HEK293 (cell line): ENCODE data around the gene SLC12A8.

ENCODE experiments used
- CTCF ChIA-PET: fragments of 350-600 bp; formaldehyde crosslinking; extraction: SDS; loops from one replicate; lab custom pipeline; 2021; ENCODE audit warnings: antibody characterized with exemption; lab: Yijun Ruan, JAX
- POLR2A ChIA-PET: fragments of 300-600 bp; formaldehyde crosslinking; extraction: SDS; loops from one replicate; lab custom pipeline; 2020; ENCODE audit warnings: antibody characterized with exemption, inconsistent platforms; lab: Yijun Ruan, JAX
- H3K27ac ChIP-seq: fragments of 200-500 bp; sonication (Bioruptor generic); 2 replicates; pipeline ENCODE4 v1.5.1; 2014; ENCODE audit warnings: low read depth, low read length, control low read depth, inconsistent platforms; ENCODE audit errors: extremely low read depth
- H3K36me3 ChIP-seq, 2 experiments: fragments of 200-500 bp in 1 of 2; sonication (Bioruptor generic) in 1 of 2; 1 replicate in 1 of 2; 2 replicates in 1 of 2; pipeline ENCODE4 v1.5.1; 2014 to 2017; ENCODE audit warnings: inconsistent platforms in 2 of 2, low read length in 2 of 2; ENCODE audit not compliant: control insufficient read depth in 2 of 2, insufficient read depth in 1 of 2
- H3K4me1 ChIP-seq: fragments of 200-500 bp; sonication (Bioruptor generic); 2 replicates; pipeline ENCODE4 v1.5.1; 2014; ENCODE audit warnings: mild to moderate bottlenecking, low read length, inconsistent platforms; ENCODE audit not compliant: control insufficient read depth, insufficient read depth
- H3K4me3 ChIP-seq: 2 replicates; pipeline ENCODE4 v1.5.1; 2011; ENCODE audit warnings: low read depth, mild to moderate bottlenecking, control low read depth, low read length, moderate library complexity
- H3K9me3 ChIP-seq: fragments of 200-500 bp; sonication (Bioruptor generic); 2 replicates; pipeline ENCODE4 v1.5.1; 2014; ENCODE audit warnings: low read depth, low read length, inconsistent platforms; ENCODE audit not compliant: control insufficient read depth, insufficient read depth
- GLI4 ChIP-seq: fragments of 450-650 bp; formaldehyde crosslinking; IDR thresholded peaks from 2 replicates; pipeline ENCODE4 v1.5.1; 2016; ENCODE audit warnings: missing biosample characterization, missing genetic modification characterization
- HOXA7 ChIP-seq: sonication (generic); formaldehyde crosslinking; IDR thresholded peaks from 2 replicates; pipeline ENCODE4 v1.8.1; 2022; ENCODE audit warnings: missing genetic modification reagents, borderline replicate concordance
- KLF8 ChIP-seq: fragments of 450-650 bp; formaldehyde crosslinking; IDR thresholded peaks from 2 replicates; pipeline ENCODE4 v1.5.1; 2016; ENCODE audit warnings: missing biosample characterization, missing genetic modification characterization
- PRDM1 ChIP-seq: fragments of 450-650 bp; formaldehyde crosslinking; IDR thresholded peaks from 2 replicates; pipeline ENCODE4; 2016; ENCODE audit warnings: missing biosample characterization, missing genetic modification characterization
- RBAK ChIP-seq: fragments of 450-650 bp; formaldehyde crosslinking; IDR thresholded peaks from 2 replicates; pipeline ENCODE4 v1.5.1; 2016; ENCODE audit warnings: missing biosample characterization, missing genetic modification characterization
- ZBTB48 ChIP-seq: fragments of 450-650 bp; formaldehyde crosslinking; IDR thresholded peaks from 2 replicates; pipeline ENCODE4 v1.5.1; 2016; ENCODE audit warnings: missing biosample characterization, missing genetic modification characterization
- ZNF132 ChIP-seq: fragments of 450-650 bp; formaldehyde crosslinking; IDR thresholded peaks from 2 replicates; pipeline ENCODE4 v1.5.1; 2017; ENCODE audit warnings: missing biosample characterization, missing genetic modification characterization, borderline replicate concordance
- ZNF138 ChIP-seq: fragments of 450-650 bp; formaldehyde crosslinking; IDR thresholded peaks from 2 replicates; pipeline ENCODE4 v1.5.1; 2016; ENCODE audit warnings: missing biosample characterization, missing genetic modification characterization, borderline replicate concordance
- ZNF292 ChIP-seq: fragments of 450-650 bp; formaldehyde crosslinking; IDR thresholded peaks from 2 replicates; pipeline ENCODE4 v1.5.1; 2016; ENCODE audit warnings: low read depth, missing biosample characterization, missing genetic modification characterization, borderline replicate concordance
- ZNF311 ChIP-seq: fragments of 450-650 bp; formaldehyde crosslinking; IDR thresholded peaks from 2 replicates; pipeline ENCODE4 v1.5.1; 2017; ENCODE audit warnings: missing biosample characterization, missing genetic modification characterization, borderline replicate concordance
- ZNF416 ChIP-seq: fragments of 450-650 bp; formaldehyde crosslinking; IDR thresholded peaks from 2 replicates; pipeline ENCODE4 v1.5.1; 2016; ENCODE audit warnings: missing biosample characterization, missing genetic modification characterization
- ZNF426 ChIP-seq: fragments of 450-650 bp; formaldehyde crosslinking; IDR thresholded peaks from 2 replicates; pipeline ENCODE4 v1.5.1; 2017; ENCODE audit warnings: missing biosample characterization, missing genetic modification characterization, mild to moderate bottlenecking, inconsistent platforms, moderate library complexity
- ZNF561 ChIP-seq: fragments of 450-650 bp; IDR thresholded peaks from 2 replicates; pipeline ENCODE4 v1.5.1; 2018; ENCODE audit warnings: missing biosample characterization, missing genetic modification characterization, borderline replicate concordance
- ZNF621 ChIP-seq: fragments of 450-650 bp; formaldehyde crosslinking; IDR thresholded peaks from 2 replicates; pipeline ENCODE4 v1.5.1; 2017; ENCODE audit warnings: missing biosample characterization, missing genetic modification characterization
- ZNF670 ChIP-seq: fragments of 450-650 bp; formaldehyde crosslinking; IDR thresholded peaks from 2 replicates; pipeline ENCODE4 v1.5.1; 2016; ENCODE audit warnings: missing biosample characterization, missing genetic modification characterization, low read depth
- TF ChIP-seq, protein P1 (sequence below): fragments of 450-650 bp; formaldehyde crosslinking; IDR thresholded peaks from 2 replicates; pipeline ENCODE4 v1.5.1; 2016; ENCODE audit warnings: missing biosample characterization, missing genetic modification characterization
- TF ChIP-seq, protein P2 (sequence below): fragments of 450-650 bp; formaldehyde crosslinking; conservative IDR thresholded peaks from 2 replicates; pipeline ENCODE4 v1.5.1; 2016; ENCODE audit warnings: low read depth, missing biosample characterization, missing genetic modification characterization
- TF ChIP-seq, protein P3 (sequence below): fragments of 450-650 bp; formaldehyde crosslinking; IDR thresholded peaks from 2 replicates; pipeline ENCODE4 v1.5.1; 2016; ENCODE audit warnings: missing biosample characterization, missing genetic modification characterization
- TF ChIP-seq, protein P4 (sequence below): fragments of 450-650 bp; IDR thresholded peaks from 2 replicates; pipeline ENCODE4 v1.5.1; 2018; ENCODE audit warnings: missing biosample characterization, missing genetic modification characterization
- TF ChIP-seq, protein P5 (sequence below): fragments of 450-650 bp; formaldehyde crosslinking; IDR thresholded peaks from 2 replicates; pipeline ENCODE4 v1.5.1; 2016; ENCODE audit warnings: missing biosample characterization, missing genetic modification characterization
- TF ChIP-seq, protein P6 (sequence below): fragments of 450-650 bp; formaldehyde crosslinking; IDR thresholded peaks from 2 replicates; pipeline ENCODE4 v1.5.1; 2016; ENCODE audit warnings: missing biosample characterization, missing genetic modification characterization

SLC12A8 gene

DNA sequence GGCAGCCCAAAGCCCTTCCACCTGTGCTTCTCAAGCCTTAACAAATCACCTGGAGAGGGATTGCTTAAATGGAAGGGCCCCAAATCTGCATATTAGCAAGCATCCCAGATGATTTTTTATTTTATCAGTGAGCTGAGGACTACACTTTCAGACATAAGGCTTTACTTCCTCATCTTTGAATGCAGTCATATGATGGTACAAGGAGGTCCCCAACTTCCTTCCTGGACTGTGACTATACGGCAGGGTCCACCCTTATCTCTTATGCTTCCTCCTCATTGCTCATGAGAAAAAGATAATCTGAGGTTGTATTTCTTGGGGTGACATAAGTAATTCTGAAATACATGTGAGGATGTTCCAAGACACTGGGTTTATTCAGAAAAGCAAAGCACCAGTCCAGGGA is 143.1 kb downstream of the SLC12A8 start (continued):
- TF ChIP-seq, protein P1, sequence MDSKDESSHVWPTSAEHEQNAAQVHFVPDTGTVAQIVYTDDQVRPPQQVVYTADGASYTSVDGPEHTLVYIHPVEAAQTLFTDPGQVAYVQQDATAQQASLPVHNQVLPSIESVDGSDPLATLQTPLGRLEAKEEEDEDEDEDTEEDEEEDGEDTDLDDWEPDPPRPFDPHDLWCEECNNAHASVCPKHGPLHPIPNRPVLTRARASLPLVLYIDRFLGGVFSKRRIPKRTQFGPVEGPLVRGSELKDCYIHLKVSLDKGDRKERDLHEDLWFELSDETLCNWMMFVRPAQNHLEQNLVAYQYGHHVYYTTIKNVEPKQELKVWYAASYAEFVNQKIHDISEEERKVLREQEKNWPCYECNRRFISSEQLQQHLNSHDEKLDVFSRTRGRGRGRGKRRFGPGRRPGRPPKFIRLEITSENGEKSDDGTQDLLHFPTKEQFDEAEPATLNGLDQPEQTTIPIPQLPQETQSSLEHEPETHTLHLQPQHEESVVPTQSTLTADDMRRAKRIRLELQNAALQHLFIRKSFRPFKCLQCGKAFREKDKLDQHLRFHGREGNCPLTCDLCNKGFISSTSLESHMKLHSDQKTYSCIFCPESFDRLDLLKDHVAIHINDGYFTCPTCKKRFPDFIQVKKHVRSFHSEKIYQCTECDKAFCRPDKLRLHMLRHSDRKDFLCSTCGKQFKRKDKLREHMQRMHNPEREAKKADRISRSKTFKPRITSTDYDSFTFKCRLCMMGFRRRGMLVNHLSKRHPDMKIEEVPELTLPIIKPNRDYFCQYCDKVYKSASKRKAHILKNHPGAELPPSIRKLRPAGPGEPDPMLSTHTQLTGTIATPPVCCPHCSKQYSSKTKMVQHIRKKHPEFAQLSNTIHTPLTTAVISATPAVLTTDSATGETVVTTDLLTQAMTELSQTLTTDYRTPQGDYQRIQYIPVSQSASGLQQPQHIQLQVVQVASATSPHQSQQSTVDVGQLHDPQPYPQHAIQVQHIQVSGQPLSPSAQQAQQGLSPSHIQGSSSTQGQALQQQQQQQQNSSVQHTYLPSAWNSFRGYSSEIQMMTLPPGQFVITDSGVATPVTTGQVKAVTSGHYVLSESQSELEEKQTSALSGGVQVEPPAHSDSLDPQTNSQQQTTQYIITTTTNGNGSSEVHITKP (tag by site-specific recombination), result no peak
- TF ChIP-seq ZNF138 (tag by site-specific recombination) (no peak), GLI4 (tag by site-specific recombination) (no peak), ZBTB48 (tag by site-specific recombination) (no peak), RBAK (tag by site-specific recombination) (no peak), ZNF670 (tag by site-specific recombination) (no peak), PRDM1 (tag by site-specific recombination) (no peak), ZNF132 (tag by site-specific recombination) (no peak)
- TF ChIP-seq, protein P2, sequence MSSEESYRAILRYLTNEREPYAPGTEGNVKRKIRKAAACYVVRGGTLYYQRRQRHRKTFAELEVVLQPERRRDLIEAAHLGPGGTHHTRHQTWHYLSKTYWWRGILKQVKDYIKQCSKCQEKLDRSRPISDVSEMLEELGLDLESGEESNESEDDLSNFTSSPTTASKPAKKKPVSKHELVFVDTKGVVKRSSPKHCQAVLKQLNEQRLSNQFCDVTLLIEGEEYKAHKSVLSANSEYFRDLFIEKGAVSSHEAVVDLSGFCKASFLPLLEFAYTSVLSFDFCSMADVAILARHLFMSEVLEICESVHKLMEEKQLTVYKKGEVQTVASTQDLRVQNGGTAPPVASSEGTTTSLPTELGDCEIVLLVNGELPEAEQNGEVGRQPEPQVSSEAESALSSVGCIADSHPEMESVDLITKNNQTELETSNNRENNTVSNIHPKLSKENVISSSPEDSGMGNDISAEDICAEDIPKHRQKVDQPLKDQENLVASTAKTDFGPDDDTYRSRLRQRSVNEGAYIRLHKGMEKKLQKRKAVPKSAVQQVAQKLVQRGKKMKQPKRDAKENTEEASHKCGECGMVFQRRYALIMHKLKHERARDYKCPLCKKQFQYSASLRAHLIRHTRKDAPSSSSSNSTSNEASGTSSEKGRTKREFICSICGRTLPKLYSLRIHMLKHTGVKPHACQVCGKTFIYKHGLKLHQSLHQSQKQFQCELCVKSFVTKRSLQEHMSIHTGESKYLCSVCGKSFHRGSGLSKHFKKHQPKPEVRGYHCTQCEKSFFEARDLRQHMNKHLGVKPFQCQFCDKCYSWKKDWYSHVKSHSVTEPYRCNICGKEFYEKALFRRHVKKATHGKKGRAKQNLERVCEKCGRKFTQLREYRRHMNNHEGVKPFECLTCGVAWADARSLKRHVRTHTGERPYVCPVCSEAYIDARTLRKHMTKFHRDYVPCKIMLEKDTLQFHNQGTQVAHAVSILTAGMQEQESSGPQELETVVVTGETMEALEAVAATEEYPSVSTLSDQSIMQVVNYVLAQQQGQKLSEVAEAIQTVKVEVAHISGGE (tag by site-specific recombination), result no peak

DNA sequence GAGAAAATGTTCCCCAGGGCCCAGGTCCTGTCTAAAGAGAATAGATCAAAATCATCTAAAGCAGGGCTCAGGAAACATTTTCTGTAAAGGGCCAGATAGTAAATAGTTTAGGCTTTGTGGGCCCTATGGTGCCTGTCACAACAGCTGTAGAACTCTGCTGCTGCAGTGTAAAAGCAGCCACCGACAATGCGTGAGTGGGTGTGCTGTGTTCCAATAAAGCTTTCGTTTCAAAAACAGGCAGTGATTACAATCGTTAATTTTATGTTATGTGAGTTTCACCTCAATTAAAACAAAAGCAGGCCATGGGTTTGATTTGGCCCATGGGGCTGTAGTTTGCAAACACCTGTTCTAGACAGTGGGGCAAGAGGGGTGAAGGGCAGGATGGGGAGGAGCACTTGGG is 144.3 kb downstream of the SLC12A8 start:
- no peaks in the 10 kb centered on the region for H3K9me3 ChIP-seq
- TF ChIP-seq ZNF561 (tag by site-specific recombination) (no peak), ZNF621 (tag by site-specific recombination) (no peak), ZNF416 (tag by site-specific recombination) (no peak)
- TF ChIP-seq, protein P3, sequence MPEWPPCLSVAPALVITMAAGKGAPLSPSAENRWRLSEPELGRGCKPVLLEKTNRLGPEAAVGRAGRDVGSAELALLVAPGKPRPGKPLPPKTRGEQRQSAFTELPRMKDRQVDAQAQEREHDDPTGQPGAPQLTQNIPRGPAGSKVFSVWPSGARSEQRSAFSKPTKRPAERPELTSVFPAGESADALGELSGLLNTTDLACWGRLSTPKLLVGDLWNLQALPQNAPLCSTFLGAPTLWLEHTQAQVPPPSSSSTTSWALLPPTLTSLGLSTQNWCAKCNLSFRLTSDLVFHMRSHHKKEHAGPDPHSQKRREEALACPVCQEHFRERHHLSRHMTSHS (tag by site-specific recombination), result no peak
- POLR2A ChIA-PET, result no interaction called here
- no peak overlapping the region for H3K4me3 ChIP-seq
- no peak overlapping the region for H3K27ac ChIP-seq
- no peaks in the 10 kb centered on the region for H3K36me3 ChIP-seq
- CTCF ChIA-PET, result no interaction called here
- H3K4me1 ChIP-seq, result no peaks in the 10 kb centered on the region

DNA sequence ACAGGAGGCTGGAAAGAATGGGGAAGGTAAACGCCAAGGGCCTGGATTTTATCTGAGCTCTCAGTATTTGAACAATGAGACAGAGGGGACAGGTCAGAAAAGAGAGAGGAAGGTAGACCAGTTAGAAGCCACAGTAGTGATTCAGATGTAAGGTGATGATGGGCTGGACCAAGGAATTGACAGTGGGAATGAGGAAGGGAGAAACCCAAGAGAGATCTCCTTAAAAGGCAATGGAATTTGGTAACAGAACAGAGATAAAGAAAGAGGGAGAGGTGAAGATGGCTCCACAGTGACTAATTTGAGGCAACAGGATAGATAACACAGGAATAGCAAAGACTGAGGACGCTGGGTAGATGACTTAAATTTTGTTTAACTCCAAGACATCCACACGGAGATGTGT is 145.3 kb downstream of the SLC12A8 start:
- Histone ChIP-seq H3K4me3 (no peak overlapping the region), H3K9me3 (no peaks in the 10 kb centered on the region), H3K4me1 (no peaks in the 10 kb centered on the region), H3K27ac (no peak overlapping the region), H3K36me3 (no peaks in the 10 kb centered on the region)
- POLR2A ChIA-PET, result no interaction called here
- CTCF ChIA-PET, result no interaction called here
- TF ChIP-seq ZNF311 (tag by site-specific recombination) (no peak), KLF8 (no peak), ZNF426 (no peak), ZNF292 (tag by site-specific recombination) (no peak), HOXA7 (CRISPR knock-in tag) (no peak), GLI4 (tag by site-specific recombination) (no peak)
- TF ChIP-seq, protein P4, sequence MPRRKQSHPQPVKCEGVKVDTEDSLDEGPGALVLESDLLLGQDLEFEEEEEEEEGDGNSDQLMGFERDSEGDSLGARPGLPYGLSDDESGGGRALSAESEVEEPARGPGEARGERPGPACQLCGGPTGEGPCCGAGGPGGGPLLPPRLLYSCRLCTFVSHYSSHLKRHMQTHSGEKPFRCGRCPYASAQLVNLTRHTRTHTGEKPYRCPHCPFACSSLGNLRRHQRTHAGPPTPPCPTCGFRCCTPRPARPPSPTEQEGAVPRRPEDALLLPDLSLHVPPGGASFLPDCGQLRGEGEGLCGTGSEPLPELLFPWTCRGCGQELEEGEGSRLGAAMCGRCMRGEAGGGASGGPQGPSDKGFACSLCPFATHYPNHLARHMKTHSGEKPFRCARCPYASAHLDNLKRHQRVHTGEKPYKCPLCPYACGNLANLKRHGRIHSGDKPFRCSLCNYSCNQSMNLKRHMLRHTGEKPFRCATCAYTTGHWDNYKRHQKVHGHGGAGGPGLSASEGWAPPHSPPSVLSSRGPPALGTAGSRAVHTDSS (tag by site-specific recombination), result no peak
- TF ChIP-seq, protein P5, sequence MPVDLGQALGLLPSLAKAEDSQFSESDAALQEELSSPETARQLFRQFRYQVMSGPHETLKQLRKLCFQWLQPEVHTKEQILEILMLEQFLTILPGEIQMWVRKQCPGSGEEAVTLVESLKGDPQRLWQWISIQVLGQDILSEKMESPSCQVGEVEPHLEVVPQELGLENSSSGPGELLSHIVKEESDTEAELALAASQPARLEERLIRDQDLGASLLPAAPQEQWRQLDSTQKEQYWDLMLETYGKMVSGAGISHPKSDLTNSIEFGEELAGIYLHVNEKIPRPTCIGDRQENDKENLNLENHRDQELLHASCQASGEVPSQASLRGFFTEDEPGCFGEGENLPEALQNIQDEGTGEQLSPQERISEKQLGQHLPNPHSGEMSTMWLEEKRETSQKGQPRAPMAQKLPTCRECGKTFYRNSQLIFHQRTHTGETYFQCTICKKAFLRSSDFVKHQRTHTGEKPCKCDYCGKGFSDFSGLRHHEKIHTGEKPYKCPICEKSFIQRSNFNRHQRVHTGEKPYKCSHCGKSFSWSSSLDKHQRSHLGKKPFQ (tag by site-specific recombination), result no peak
- TF ChIP-seq, protein P6, sequence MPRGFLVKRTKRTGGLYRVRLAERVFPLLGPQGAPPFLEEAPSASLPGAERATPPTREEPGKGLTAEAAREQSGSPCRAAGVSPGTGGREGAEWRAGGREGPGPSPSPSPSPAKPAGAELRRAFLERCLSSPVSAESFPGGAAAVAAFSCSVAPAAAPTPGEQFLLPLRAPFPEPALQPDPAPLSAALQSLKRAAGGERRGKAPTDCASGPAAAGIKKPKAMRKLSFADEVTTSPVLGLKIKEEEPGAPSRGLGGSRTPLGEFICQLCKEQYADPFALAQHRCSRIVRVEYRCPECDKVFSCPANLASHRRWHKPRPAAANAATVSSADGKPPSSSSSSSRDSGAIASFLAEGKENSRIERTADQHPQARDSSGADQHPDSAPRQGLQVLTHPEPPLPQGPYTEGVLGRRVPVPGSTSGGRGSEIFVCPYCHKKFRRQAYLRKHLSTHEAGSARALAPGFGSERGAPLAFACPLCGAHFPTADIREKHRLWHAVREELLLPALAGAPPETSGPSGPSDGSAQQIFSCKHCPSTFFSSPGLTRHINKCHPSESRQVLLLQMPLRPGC, result no peak
